Stimulated activated CD4-positive, alpha-beta T cell treated with anti-CD3 and anti-CD28 coated beads, Interleukin-2, amount 100 ng/mL, for 48 hours (primary cell): ENCODE results near the gene DHPS.
"Not testable (repeated sequence)": the region's sequence is repeated elsewhere in the genome, so short reads cannot be mapped to it uniquely, and the experiment has no call there.

Source experiments
- DNase-seq, 2 donors: peaks; one replicate each; pipeline ENCODE4 v3.0.0-alpha.2; 2020

DHPS gene

DNA sequence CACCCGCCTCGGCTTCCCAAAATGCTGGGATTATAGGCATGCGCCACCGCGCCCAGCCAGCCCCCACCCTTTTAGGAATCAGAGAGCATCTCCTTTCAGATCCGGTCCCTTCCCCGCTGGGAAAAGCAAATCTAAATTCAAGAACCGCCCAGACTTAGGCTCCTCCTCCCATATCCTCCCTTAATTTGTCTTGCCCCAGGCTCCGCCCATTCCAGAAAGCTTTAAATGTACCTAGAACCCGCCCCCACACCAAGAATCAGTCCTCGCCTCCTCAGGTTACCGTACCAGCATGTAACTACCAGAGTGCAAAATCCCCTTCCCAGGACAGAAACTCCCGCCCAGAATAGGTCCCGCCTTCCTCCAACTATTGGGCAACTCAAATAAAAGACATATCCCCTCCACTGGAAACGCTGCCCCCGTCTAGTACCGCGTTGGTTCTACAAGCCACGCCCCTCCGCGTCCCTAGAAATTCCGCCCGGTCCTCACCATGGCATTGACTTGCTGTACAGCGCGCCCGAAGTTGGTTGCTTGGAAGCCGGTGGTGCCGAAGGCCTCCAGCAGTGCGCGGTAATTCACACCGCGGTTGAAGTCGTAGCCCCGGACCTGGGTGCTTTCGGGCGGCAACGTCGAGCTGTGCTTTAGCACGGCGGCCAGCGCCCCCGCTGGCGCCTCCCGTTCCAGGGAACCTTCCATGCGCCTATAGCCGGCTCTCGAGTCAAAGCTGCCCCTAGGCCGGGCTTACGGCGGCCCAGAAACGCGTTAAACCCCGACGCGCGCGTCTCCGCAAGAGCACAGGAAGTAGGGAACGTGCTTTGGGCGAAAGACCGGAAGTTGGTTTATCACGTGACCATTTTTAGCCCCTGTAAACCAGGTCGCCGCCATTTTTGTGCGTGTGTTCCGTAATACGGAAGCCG, at the start of gene DHPS:
TSS of gene DHPS (minus strand) at position 807 of the 914 bp plus-strand sequence. CDS start at position 693, 114 bp downstream.
- peak; percentile 82 to 83 for DNase-seq

DNA sequence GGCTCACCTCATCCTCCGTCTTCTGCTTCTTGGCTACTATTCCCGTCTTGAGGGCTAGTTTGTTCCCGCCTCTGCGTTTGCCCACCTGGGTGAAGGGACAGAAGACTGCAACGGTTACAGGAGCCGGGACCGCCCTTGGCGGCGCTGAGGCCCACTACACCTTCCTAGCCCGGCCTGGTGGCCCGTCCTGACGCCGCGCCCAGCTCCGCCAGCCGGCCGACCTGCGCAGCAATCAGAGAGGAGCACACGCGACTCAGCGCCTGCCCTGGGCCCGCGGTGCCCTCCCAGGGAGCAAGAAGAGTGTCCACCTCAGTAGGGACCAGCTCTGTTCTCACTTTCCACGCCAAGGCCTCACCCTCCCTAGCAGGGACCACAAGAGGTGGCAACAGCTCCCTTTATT, 49.7 kb upstream of the DHPS start:
- no peak for DNase-seq

DNA sequence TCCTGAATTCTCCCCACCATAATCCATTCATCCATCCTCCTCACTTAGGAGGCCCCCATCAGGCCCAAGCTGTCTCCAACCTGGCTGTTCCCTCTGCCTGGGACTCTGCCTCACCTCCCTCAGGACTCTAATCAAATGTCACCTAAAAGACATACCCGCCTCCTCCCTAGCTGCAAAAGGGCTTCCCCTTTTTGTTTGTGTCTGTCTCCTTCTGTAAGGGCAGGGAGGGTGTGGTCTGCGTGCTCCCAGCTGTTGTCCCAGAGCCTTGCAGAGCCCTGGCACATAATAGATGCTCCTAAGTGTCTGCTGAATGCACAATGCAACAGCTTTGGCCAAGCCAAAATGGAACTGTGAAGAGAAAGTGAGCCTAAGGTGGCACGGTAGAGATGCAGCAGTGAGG, 48.4 kb upstream of the DHPS start:
- no peak for DNase-seq

DNA sequence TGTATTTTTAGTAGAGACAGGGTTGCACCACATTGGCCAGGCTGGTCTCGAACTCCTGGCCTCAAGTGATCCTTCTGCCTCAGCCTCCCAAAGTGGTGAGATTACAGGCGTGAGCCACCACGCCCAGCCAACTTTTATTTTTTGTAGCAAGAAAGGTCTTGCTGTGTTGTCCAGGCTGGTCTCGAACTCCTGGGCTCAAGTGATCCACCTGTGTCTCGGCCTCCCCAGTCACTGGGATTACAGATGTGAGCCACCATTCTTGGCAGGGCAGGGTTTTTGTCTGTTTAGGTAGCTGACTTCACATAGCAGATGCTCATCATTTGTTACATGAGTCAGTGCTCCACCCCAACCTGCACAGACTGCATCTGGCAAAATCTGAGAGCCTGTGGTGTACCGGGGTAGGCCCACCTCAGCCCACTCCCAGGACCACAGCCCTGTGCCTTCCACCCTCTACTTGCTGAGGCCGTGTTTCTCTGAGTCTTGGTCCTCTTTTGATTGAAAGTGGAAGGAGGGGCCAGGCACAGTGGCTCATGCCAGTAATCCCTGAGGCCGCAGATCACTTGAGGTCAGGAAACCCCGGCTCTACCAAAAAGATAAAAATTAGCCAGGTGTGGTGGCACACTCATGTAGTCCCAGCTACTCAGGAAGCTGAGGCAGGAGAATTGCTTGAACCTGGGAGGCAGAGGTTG, 46.2 kb upstream of the DHPS start:
- no peak for DNase-seq

DNA sequence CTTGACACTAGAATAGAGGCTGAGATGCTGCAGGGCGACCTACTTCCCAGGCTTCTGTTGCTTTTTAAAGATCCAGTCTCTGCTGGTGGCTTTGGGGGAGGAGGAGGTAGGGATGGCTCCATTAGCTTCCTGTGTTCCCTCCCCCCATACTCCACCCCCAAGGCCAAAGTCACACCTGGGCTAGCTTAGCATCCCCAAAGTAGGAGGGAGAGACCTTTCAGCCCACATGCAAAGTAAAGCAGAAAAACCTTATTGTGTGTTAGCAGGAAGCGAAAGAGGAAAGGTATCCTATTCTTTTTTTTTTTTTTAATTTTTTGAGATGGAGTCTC, 45.3 kb upstream of the DHPS start:
- DNase-seq, result no peak

DNA sequence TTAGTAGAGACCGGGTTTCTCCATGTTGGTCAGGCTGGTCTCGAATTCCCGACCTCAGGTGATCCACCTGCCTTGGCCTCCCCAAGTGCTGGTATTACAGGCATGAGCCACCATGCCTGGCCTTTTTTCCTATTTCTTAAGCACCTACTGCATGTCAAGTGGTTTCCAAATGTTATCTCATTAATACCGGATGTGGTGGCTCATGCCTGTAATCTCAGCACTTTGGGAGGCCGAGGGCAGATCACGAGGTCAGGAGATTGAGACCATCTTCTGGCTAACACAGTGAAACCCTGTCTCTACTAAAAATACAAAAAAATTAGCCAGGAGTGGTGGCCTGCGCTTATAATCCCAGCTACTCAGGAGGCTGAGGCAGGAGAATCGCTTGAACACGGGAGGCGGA, 43.9 kb upstream of the DHPS start:
- not testable (repeated sequence) for DNase-seq

DNA sequence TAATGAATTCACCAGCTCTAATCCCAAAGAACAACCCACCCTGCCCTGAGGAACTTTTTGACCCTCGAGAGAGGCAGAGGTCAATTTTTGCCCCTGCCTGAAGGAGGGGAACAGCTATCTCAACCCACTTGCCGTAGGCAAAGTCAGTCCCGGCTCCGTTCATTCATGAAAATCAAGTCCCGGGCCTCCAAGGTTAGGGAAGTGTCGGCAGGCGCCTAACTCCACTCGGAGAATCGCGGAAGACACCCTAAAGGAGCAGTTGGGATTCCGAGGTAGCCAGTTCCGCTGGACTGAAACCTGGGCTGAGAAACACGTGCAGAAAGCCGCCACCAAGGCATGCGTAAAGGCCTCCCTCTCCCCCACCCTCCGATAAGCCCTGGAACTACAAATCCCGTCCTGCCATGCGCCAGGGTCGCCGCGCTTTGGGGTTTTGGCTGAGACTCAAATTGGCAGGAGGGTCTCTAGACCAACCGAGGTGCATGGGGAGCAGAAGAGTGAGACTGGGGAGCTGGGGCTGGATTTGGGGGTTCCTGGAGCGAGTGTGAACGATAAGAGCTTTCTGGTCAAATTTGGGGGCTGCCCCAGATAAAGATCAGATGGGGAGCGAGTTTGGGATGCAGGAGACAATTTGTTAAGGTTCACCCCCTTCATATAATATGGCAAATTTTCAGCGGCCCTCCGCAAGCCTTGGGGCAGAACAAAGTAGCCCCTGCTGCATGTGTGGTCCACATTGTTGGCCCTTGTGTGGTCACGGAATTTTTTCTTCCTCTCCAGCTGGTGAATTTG, 42.2 kb upstream of the DHPS start, which contains the start of gene TNPO2:
TSS of gene TNPO2 (minus strand) at position 292 of the 786 bp plus-strand sequence. CDS start 2,955 bp downstream, outside the sequence.
- DNase-seq, result peak; percentile 62 to 65

GRCh38 chr19:12723381-12723640, 41.6 kb upstream of the DHPS start:
- DNase-seq, result no peak

GRCh38 chr19:12722566-12723380, 41.1 kb upstream of the DHPS start:
- peak; percentile 83 to 85 for DNase-seq

GRCh38 chr19:12721656-12722565, 40.2 kb upstream of the DHPS start:
- peak; percentile 41 to 45 for DNase-seq

DNA sequence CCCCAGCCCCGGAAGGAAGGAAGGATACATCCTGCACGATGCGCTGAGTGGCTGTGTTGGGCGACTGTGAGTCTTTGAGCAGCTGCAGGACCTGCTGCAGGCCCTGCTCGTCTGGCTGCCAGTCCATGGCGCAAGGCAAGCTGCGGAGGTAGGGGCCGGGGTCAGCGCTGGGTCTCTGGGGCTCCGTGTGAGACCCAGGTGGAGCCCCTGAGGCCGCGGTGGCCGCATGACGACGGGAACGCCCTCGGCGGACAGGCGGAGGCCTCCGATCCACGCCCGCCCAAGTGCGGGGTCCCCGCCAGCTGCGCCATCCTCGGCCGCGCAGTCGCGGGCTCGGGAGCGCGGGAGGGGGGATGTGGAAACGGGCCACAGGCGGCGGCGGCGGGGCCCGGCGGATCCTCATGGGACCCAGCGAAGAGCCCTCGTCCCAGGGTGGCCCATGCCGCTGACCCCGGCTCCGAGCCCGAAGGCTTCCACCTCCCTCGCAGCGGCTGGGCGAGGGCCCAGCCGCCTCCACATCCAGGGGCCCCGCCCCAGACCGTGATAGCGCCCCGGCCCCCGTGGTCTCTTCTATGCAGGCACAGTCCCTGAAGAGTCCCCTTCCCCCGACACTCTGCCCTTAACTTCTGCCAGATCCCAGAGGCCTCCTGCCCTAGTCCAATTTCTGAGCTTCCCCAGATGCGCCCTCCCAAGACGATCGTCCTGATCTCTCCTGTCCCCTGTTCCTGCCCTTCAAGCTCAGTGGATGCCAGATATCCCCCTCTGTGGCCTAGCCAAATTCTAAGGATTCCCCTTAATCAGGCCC, 39.4 kb upstream of the DHPS start:
- DNase-seq, result no peak

- no peak for DNase-seq
Measured at GRCh38 chr19:12720296-12720695, 38.6 kb upstream of the DHPS start.

- no peak for DNase-seq
Measured at GRCh38 chr19:12715929-12716328, 34.2 kb upstream of the DHPS start.

DNA sequence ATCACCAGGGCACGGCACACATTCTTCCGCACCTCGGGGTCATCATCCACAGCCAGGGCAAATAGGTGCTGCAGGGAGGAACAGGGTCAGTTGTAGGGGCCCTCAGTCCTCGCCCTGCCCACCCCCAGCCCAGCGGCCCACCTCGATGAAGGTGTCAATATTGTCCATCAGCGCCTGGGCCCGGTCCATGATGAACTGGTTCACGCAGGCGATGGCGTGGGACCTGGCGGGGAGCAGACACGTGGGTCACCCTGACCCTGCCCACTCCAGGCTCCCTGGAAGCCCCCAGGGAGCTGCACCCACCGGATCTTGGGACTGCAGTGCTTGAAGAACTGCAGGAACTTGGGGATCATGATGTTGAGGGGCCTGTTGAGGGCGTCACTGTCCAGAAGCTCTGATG, 33.4 kb upstream of the DHPS start:
- no peak for DNase-seq

DNA sequence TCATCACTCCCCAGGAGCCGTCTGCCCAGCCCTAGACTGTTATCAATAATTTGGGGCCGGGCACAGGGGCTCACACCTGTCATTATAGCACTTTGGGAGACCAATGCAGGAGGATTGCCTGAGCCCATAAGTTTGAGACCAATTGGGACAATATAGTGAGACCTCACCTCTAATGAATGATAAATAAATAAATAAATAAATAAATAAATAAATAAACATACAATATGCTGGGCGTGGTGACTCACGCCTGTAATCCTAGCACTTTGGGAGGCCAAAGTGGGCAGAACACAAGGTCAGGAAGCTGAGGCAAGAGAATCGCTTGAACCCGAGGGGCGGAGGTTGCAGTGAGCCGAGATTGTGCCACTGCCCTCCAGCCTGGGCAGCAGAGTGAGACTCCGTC, 31.6 kb upstream of the DHPS start:
- DNase-seq, result not testable (repeated sequence)

DNA sequence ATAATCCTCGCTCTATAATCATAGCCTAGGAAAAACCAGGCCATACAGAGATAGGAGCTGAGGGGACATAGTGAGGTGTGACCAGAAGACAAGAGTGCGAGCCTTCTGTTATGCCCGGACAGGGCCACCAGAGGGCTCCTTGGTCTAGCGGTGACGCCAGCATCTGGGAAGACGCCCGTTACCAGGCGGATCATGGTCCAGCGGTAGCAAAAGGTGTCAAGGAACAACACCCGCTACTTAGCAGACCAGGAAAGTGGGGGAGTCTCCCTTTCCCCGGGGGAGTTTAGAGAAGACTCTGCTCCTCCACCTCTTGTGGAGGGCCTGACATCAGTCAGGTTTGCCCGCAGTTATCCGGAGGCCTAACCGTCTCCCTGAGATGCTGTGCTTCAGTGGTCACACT, 30.4 kb upstream of the DHPS start:
- not testable (repeated sequence) for DNase-seq

DNA sequence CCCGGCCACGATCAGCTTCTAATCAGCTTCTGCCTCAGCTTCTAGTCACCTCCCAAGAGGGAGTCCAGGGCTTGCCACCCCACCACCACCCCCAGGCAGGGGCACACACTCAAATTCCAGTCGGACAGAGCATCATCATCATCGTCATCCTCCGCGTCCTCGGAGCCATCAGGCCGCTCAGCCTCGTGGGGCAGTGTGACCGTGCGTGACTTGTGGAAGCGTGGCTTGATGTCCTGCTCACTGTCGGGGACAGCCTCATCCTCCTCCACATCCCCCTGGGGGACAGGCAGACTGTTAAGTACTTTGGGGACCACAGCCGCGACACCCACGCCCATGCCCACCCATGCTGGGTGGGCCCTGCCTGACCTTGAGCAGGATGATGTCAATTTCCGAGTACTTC, 29.5 kb upstream of the DHPS start:
- DNase-seq, result no peak

DNA sequence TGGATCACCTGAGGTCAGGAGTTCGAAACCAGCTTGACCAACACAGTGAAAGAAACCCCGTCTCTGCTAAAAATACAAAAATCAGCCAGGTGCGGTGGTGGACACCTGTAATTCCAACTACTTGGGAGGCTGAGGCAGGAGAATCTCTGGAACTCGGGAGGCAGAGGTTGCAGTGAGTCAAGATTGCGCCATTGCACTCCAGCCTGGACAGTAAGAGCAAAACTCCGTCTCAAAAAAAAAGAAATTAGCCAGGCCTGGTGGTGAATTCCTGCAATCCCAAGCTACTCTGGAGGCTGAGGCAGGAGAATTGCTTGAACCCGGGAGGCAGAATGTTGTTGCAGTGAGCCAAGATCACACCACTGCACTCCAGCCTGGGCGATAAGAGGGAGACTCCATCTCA, 27.0 kb upstream of the DHPS start:
- no peak for DNase-seq

- DNase-seq, result no peak
Measured at GRCh38 chr19:12706332-12706718, 24.6 kb upstream of the DHPS start.

- no peak for DNase-seq
Measured at GRCh38 chr19:12705654-12706331, 24.1 kb upstream of the DHPS start.
